ENCODE results near the gene ANAPC15. TPM values are rescaled to one million over a fixed set of nuclear protein-coding genes. Genes with fewer than 3 reads are reported as not detected.
A peak's percentile ranks its signal among the peaks of the same experiment; 100 is the strongest.

ANAPC15 gene
- total and polyA plus RNA-seq, 2 of the 13 experiments (the other 11 are each of a cell fraction or from before 2014, with no cell fraction given) = 18.8 to 25.7 TPM

- 0 out of 2 replicates have a peak, but pooled peaks have one; percentile 14 for TF ChIP-seq ARID3A (IDR thresholded peaks at IDR 0.05; ENCODE audit: low read depth, low read length)
- no peak for TF ChIP-seq ZNF607 (CRISPR knock-in tag; IDR thresholded peaks at IDR 0.05; ENCODE audit: borderline replicate concordance)
- TF ChIP-seq ZNF296 (CRISPR knock-in tag; conservative IDR thresholded peaks at IDR 0.05) = no peak
- TF ChIP-seq ZNF264 (CRISPR knock-in tag; IDR thresholded peaks at IDR 0.05) = no peak; the same call in none of the 2 replicates
- peak; percentile 51; the same call in 1 of the 2 replicates for TF ChIP-seq RXRB (CRISPR knock-in tag; IDR thresholded peaks at IDR 0.05; ENCODE audit: borderline replicate concordance)
- TF ChIP-seq ZNF430 (CRISPR knock-in tag; IDR thresholded peaks at IDR 0.05) = peak; percentile 77; the same call in 1 of the 2 replicates
- TF ChIP-seq SP1 (IDR thresholded peaks at IDR 0.05) = no peak
- TF ChIP-seq SP1 (CRISPR knock-in tag; IDR thresholded peaks at IDR 0.05) = peak; percentile 21; the same call in 1 of the 2 replicates
- peak; percentile 82 for TF ChIP-seq ELF1 (CRISPR knock-in tag; IDR thresholded peaks at IDR 0.05)
- TF ChIP-seq PRDM4 (CRISPR knock-in tag; IDR thresholded peaks at IDR 0.05; ENCODE audit: borderline replicate concordance) = no peak
- TF ChIP-seq MAFF (IDR thresholded peaks at IDR 0.05; ENCODE audit: low read depth, low read length) = no peak
- TF ChIP-seq NCOA2 (CRISPR knock-in tag; IDR thresholded peaks at IDR 0.05) = 0 out of 2 replicates have a peak, but pooled peaks have one; percentile 42
- peak; percentile 38; the same call in 1 of the 2 replicates for TF ChIP-seq MIXL1 (CRISPR knock-in tag; IDR thresholded peaks at IDR 0.05)
- peak; percentile 39; the same call in 1 of the 2 replicates for TF ChIP-seq ZSCAN31 (CRISPR knock-in tag; IDR thresholded peaks at IDR 0.05; ENCODE audit: low read depth)
- TF ChIP-seq ZFP91 (CRISPR knock-in tag; IDR thresholded peaks at IDR 0.05; ENCODE audit: borderline replicate concordance) = peak; percentile 55
- TF ChIP-seq RBFOX2 (IDR thresholded peaks at IDR 0.05; ENCODE audit: low read depth, low read length) = peak; percentile 83
- TF ChIP-seq POGZ (CRISPR knock-in tag; IDR thresholded peaks at IDR 0.05) = peak; percentile 39
- TF ChIP-seq MAFG (CRISPR knock-in tag; IDR thresholded peaks at IDR 0.05) = no peak
- TF ChIP-seq PBX2 (CRISPR knock-in tag; IDR thresholded peaks at IDR 0.05) = peak; percentile 90
- peak; percentile 62; the same call in 1 of the 2 replicates for TF ChIP-seq TAF1 (CRISPR knock-in tag; IDR thresholded peaks at IDR 0.05)
- TF ChIP-seq ZNF747 (CRISPR knock-in tag; IDR thresholded peaks at IDR 0.05; ENCODE audit: borderline replicate concordance) = peak; percentile 69; the same call in 1 of the 2 replicates
These were observed at the start of gene ANAPC15 (continued) for GRCh38 chr11:72112143-72112977.
